Peyer's patch (tissue), 4 donors: Measurements from ENCODE around the gene CBLB. TPM values are rescaled to one million over a fixed set of nuclear protein-coding genes. Genes with fewer than 3 reads are reported as not detected.

Experiments
- DNase-seq, 3 donors: peaks; one replicate each; pipeline ENCODE4 v3.0.0-alpha.2; 2017 to 2019
- H3K27ac ChIP-seq, 4 donors: fragments of 200-600 bp; sonication (generic); one replicate each; pipeline ENCODE4 v1.5.1; 2016 to 2019
- H3K27me3 ChIP-seq, 2 donors: fragments of 200-600 bp; sonication (generic); one replicate each; pipeline ENCODE4 v1.5.1; 2019
- H3K36me3 ChIP-seq, 3 donors: fragments of 200-600 bp; sonication (generic); one replicate each; pipeline ENCODE4 v1.5.1; 2016 to 2019
- H3K4me1 ChIP-seq, 4 donors: fragments of 200-600 bp; sonication (generic); one replicate each; pipeline ENCODE4 v1.5.1; 2016 to 2019
- H3K4me3 ChIP-seq, 4 donors: fragments of 200-600 bp; sonication (generic); 1 replicate in 3 of 4; 2 replicates in 1 of 4; pipeline ENCODE4 v1.5.1; 2016 to 2019; ENCODE audit warnings: mild to moderate bottlenecking in 1 of 4
- H3K9me3 ChIP-seq, 4 donors: fragments of 200-600 bp; sonication (generic); one replicate each; pipeline ENCODE4 v1.5.1; 2016 to 2019; ENCODE audit warnings: mild to moderate bottlenecking in 1 of 4
- CTCF ChIP-seq, 6 experiments: fragments of 450-650 bp in 4 of 6; fragments of 200-600 bp in 2 of 6; sonication (generic) in 1 of 6; IDR thresholded peaks; one replicate each; pipeline ENCODE4 v1.5.1; 2017 to 2019; ENCODE audit warnings: antibody characterized with exemption in 6 of 6, mild to moderate bottlenecking in 3 of 6, moderate library complexity in 1 of 6
- POLR2A ChIP-seq, 2 donors: fragments of 450-650 bp; IDR thresholded peaks; one replicate each; pipeline ENCODE4 v1.5.1; 2017; ENCODE audit warnings: antibody characterized with exemption in 2 of 2, mild to moderate bottlenecking in 2 of 2, moderate library complexity in 2 of 2
- total RNA-seq, 4 donors: library from RNA; depleted of rRNA; stranded (reverse); fragments of >200 nt; gene quantifications; one replicate each; pipeline ENCODE4 v1.1.0, GENCODE V29; 2016

The CBLB gene
- total RNA-seq, 4 donors from 2014 or later, result 58.6 to 112 (median 84.5) TPM

GRCh38 chr3:105851176-105851575, 17.6 kb downstream of the CBLB start:
- no peaks in the 10 kb centered on the region for H3K4me1 ChIP-seq
- no peak overlapping the region for H3K27ac ChIP-seq
- no peak overlapping the region for H3K4me3 ChIP-seq
- peaks cover 0 to 23% (median 0%) of the 10 kb centered on the region in 3 donors for H3K36me3 ChIP-seq
- TF ChIP-seq CTCF (IDR thresholded peaks at IDR 0.05), result no peak
- TF ChIP-seq POLR2A (IDR thresholded peaks at IDR 0.05), result no peak
- H3K9me3 ChIP-seq, result no peaks in the 10 kb centered on the region
- no peaks in the 10 kb centered on the region for H3K27me3 ChIP-seq
- no peak for DNase-seq

DNA sequence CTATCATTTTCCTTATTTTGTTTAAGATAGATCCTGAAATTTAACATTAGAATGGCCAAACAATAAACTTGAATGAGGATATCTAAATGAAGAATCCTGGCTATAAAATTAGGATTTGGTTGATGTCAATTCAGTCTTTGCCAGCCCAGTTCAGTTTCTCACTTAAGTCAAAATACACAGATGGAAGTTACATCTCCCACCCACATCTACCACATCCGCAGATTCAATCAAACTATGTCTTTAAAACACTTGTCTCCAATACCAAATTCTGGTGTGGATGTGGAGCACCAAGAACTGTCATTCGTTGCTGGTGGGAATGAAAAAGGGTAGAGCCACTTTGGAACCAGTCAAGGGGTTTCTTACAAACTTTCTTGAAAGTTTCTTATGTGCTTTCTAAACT, 18.2 kb downstream of the CBLB start:
- Histone ChIP-seq H3K27me3 (no peaks in the 10 kb centered on the region), H3K9me3 (no peaks in the 10 kb centered on the region), H3K27ac (no peak overlapping the region), H3K4me3 (no peak overlapping the region), H3K36me3 (peaks cover 0 to 23% (median 0%) of the 10 kb centered on the region in 3 donors), H3K4me1 (no peaks in the 10 kb centered on the region)
- TF ChIP-seq POLR2A (IDR thresholded peaks at IDR 0.05) (no peak), CTCF (IDR thresholded peaks at IDR 0.05) (no peak)
- no peak for DNase-seq

- DNase-seq, result no peak
- TF ChIP-seq CTCF (IDR thresholded peaks at IDR 0.05), result no peak
- no peak for TF ChIP-seq POLR2A (IDR thresholded peaks at IDR 0.05)
- no peaks in the 10 kb centered on the region for H3K9me3 ChIP-seq
Measured at GRCh38 chr3:105848821-105849220, 20.0 kb downstream of the CBLB start.

DNA sequence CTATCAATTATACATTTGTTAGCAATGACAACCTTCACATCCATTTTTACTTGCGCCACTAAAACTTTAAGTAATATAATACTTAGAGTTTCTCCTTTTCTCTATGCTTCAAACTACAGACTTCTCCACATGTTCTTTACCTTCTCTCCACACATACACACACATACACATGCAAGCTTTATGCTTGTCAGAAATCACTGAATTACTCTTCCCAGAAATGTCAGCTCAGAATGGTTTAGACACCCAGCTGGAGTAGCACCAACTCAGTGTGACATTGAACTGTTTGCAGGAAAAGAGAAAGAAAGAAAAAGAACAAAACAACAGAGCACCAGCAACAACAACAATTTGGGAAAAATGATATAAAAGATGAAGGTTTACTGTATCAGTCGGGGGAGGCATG, 20.9 kb downstream of the CBLB start:
- H3K36me3 ChIP-seq, result peaks cover 0 to 15% (median 0%) of the 10 kb centered on the region in 3 donors
- H3K4me3 ChIP-seq, result no peak overlapping the region
- no peaks in the 10 kb centered on the region for H3K27me3 ChIP-seq
- no peaks in the 10 kb centered on the region for H3K9me3 ChIP-seq
- peaks cover 0 to 4% (median 0%) of the 10 kb centered on the region in 4 donors for H3K4me1 ChIP-seq
- TF ChIP-seq CTCF (IDR thresholded peaks at IDR 0.05) (no peak), POLR2A (IDR thresholded peaks at IDR 0.05) (no peak)
- DNase-seq, result no peak
- no peak overlapping the region for H3K27ac ChIP-seq

More at GRCh38 chr3:105848821-105849220, 20.0 kb downstream of the CBLB start:
- H3K4me1 ChIP-seq, result peaks cover 0 to 4% (median 0%) of the 10 kb centered on the region in 4 donors
- H3K27ac ChIP-seq, result no peak overlapping the region
- H3K36me3 ChIP-seq, result peaks cover 0 to 23% (median 0%) of the 10 kb centered on the region in 3 donors
- H3K27me3 ChIP-seq, result no peaks in the 10 kb centered on the region
- no peak overlapping the region for H3K4me3 ChIP-seq

GRCh38 chr3:105847452-105847851, 21.4 kb downstream of the CBLB start:
- Histone ChIP-seq H3K36me3 (peaks cover 0 to 11% (median 0%) of the 10 kb centered on the region in 3 donors), H3K27me3 (no peaks in the 10 kb centered on the region), H3K27ac (no peak overlapping the region), H3K9me3 (no peaks in the 10 kb centered on the region), H3K4me1 (peaks cover 0 to 4% (median 0%) of the 10 kb centered on the region in 4 donors), H3K4me3 (no peak overlapping the region)
- no peak for TF ChIP-seq POLR2A (IDR thresholded peaks at IDR 0.05)
- TF ChIP-seq CTCF (IDR thresholded peaks at IDR 0.05), result no peak
- DNase-seq, result no peak

GRCh38 chr3:105846809-105847208, 22.0 kb downstream of the CBLB start:
- H3K36me3 ChIP-seq, result peaks cover 0 to 11% (median 0%) of the 10 kb centered on the region in 3 donors
- TF ChIP-seq POLR2A (IDR thresholded peaks at IDR 0.05), result no peak
- no peaks in the 10 kb centered on the region for H3K9me3 ChIP-seq
- H3K4me1 ChIP-seq, result peaks cover 0 to 4% (median 0%) of the 10 kb centered on the region in 4 donors
- H3K27me3 ChIP-seq, result no peaks in the 10 kb centered on the region
- H3K4me3 ChIP-seq, result no peak overlapping the region
- H3K27ac ChIP-seq, result no peak overlapping the region
- no peak for DNase-seq
